NCI-H1092 treated with DMSO at 0.1 percent for 48 hours (cell line): Measurements from ENCODE around the gene CNTNAP5.

Source experiments
- DNase-seq: peaks from one replicate; lab custom pipeline; 2025; lab: John Stamatoyannopoulos, UW

CNTNAP5 gene

DNA sequence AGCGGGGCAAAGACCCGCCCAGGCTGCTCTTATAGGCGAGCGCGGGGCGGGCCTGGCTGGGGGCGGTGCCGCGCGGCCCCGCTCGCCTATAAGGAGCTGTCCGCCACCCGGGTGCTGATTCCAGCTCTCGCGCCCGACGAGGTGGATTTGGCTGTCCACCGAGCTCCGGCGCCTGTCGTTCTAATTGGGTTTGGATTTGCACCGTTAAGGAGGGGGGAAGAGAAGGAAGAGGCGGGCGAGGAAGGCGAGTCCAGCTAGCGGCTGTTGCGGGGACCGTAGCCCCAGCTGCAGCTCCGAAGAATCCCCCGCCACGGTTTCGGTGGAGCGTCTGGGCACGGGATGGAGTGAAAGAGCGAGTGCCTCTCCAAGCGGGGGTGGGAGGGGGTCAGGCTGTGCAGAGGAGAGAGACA is at the start of gene CNTNAP5:
Gene CNTNAP5, plus strand, starts transcription at position 117 of the 410 bp plus-strand sequence. CDS start 364 bp downstream, outside the sequence.
- peak; percentile 61 for DNase-seq

DNA sequence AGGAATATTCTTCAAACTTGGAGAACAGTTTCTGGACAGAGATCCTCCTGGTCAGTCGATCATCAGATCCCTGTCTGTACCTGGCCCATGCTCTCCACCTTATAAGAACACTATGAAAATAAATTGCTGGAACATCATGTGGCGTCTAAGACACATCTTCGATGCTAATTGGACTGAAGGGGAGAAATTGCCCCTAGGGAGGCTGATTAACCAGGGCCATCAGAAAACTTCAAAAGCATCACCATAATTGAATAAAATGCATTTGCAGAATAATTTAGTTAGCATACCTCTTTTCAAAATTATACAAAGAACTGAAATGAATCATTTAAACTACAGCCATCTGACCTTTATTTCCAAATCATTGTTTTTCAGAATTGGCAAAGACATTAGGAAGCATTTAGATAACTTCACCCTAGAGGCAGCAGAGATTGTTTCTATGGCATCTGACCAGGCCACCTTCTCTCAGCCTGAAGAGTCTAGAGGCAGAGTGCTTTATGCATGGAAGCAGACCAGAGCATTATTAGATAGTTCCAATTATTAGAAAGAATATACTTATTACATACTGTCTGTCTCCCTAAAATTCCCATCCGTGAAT is 48.9 kb upstream of the CNTNAP5 start:
- no peak for DNase-seq

DNA sequence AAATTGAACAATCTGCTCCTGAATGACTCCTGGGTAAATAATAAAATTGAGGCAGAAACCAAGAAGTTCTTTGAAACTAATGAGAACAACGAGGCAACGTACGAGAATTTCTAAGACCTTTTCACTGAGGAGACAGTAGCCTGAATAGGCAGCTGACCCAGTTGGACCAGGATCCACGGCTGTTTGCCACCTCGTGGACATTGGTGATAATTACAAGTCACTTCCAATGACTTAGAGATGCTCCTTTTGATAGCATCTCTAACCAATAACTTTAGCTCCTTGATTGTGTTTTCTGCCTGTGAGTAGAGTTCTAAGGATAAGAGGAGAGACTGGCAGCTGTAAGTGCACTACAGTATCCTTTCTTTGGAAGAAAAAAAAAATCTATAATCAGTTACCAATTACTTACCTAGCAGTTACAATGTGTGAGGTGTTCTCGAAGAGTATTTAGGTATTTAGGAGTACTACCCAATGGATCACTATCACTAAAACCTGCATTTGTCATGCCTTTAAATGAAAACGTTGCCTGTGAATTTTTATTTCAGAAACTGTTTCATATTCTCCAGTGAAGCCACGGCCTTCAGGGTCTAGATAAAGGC is 31.3 kb upstream of the CNTNAP5 start:
- peak; percentile 25 for DNase-seq

DNA sequence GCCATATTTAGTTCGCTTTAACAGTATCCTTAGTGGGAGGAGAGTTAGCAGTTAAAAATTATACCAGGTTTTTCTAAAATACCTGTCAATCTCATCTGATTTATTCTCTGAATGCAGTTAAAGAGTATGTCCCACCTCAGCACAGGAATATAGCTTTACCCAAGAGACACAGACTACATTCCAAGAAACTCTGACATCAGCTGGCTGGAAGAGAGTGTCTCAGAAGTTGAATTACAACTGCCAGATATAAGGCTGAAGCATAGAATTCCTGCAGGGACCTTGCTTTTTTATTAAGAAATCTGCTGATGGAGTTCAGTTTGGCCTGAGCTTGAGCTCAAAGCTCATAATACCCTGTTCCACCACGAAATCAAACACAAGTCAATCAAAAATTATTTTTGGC is 25.4 kb upstream of the CNTNAP5 start:
- DNase-seq: no peak

DNA sequence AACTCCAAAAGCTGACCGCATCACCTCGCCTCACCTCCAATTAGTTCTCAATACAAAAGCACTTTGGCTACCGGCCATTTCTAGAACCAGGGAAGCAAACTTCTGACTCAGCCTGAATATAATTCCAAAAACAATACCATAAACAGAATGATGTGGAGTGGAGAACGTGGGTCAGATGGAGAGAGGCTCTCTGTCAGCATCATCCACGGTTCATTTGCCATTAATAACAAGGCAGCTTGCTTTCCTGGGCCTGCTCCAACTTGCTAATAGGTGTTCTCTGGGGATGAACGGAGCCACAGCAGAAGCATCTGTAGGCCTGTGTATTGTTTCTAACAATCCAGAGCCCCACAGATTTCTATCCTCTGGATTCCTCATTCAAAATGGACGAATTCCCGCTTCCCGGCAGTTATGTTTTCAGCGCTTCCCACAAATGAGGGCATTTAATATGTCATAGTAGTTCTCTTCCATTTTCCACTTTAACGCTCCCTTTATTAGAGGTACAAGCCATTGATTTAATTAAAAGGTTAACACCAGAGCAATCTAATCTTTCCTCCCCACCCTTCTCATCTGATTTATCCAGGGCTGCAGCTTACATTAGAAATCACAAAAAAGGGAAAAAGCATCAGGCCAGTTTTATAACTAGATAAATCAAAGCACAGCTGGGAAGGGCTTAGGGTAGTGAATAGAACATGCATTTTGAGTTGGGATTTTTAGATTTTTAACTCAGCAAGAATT is 23.2 kb upstream of the CNTNAP5 start:
- peak; percentile 70 for DNase-seq

DNA sequence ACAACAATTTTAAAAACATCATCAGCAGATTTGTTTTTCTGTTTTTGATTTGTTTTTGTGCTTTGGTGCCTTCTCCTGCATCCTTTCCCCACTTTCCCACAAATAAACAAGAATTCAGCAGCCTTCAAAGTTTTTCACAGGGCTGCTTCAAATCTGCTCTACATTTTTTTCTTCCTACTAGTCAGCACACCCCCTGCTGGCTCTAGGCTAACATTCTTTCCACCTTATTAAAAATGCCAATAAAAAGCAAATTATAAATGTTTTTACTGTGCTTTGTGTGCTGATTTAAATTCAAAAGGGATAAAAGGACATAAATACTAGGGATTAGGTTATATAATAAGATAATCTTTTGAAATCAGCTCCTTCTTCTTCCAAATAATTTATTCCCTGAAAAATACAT is 6.2 kb upstream of the CNTNAP5 start:
- no peak for DNase-seq

DNA sequence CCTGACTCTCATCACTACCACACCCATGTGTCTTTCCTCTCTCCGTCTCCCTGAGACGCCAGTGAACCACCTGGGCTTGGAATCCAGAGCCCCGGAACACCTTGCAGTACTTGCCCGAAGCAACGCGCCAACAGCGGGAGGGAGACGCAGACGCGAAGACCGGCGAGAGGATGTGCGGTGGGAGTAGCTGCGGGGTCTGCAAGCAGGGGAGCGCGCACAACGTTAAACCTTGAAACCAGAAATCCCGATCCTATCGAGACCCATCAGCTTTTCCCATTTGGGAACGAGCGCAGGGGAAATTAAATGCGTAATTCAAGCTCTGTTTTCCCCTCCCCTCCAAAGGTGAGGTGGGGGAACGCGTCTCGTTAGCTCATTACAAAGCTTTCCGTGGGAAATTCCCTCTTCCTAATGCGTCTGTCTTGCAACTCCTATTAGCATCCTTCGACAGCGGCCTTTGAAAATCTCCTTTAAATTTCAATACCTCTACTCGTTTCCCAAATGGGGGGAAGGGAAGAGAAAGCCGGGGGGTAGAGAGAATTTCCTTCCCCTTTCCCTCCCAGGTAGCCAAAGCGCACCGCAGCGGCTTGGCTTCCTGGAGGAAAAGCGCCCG is 421 bp upstream of the CNTNAP5 start:
- peak; percentile 45 for DNase-seq

DNA sequence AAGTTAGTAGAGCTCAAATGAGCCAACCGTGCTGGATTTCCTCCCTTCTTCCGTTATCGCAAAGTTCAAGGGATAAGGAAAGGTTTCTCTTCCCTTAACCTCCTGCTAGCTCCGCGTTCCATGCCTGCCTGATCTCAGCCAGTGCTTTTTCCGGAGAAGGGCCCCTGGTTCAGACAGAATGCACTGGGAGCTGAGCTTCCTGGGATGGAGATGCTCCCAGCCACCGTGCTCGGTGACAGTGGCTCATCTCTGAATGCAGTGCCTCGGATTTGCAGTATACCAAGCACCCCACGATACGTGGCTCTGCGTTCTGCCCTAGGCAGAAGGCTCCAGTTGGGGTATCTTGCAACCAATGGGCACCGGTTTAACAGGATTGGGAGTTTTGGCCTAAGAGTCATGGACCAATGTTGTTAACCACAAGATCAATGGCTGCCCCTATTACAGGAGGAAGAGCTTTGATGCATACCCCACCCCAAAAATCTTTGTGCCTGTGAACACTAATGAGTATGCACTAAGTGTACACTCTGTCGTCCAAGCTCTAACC is 876 bp downstream of the CNTNAP5 start:
- peak; percentile 35 for DNase-seq

DNA sequence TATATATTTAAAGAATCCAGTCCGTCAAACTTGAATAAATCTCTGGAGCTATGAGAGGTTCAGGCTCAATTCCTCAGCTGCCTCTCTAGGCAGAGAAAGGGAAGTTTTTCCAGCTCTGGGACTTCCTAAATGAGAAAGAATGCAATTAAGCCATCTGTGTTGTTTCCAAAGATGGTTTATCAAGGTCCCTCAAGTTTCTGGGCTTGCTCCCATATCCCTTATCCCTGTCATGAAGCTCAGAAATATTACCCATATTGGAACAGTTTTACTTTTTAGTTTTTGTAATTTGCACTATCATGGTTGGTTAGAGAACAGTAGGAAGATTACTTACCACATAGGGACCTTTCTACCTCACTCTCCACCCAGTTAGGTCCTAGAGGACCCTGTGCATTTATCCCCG is 1.4 kb downstream of the CNTNAP5 start:
- no peak for DNase-seq

DNA sequence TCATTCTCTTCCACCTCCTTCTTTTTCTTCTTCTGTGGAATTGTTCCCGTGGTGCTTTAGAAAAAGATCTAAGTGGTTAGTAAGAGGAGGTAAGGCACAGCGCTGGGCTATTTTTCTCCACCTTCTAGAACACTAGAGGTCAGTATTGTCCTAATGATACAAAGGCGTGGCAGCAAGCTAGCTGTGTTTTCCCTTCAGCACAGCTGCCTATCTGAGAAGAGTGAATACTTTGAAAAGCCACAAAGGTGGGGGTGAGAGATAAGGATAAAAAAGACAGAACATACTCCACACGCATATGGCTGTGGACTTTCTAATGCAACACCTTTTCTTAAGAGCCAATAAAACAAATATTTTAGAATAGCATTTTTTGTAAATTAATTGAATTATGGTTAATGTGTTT is 2.1 kb downstream of the CNTNAP5 start:
- DNase-seq: peak; percentile 85

DNA sequence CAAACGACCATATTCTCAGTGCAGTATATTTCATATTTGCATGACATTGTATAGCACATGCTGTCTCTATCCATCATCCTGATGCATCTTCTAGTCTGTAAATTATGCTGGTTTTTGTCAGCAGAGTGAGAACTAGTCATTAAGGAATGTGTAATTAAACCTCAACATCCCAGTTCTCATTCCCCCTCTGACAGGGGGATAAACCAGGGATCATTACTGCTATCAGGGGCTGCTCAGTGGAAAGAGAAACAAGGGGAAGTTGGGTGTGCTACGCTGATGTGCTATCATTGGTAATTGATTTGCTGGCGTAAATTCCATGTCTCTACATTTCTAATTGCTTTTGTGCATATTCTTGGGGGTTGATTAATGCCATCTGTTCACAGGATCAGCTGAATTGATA is 7.7 kb downstream of the CNTNAP5 start:
- no peak for DNase-seq

DNA sequence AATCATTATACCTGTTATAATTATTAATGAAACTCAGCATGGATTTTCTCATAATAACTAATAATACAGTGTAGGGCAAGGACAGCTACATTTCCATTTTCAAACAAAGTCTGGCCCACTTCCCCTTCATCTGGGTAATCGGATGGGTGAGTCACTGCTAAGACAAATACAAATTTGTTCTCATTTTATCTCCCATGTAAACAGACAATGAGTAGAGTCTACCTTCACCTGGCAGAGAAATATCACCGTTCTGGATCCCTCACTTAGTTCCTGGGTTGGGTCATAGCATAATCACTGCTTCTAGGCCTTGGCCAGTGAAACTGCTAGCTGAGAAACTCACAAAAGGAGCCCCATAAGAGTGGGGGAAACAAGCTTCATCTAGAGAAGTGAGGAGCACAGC is 9.2 kb downstream of the CNTNAP5 start:
- DNase-seq: no peak

DNA sequence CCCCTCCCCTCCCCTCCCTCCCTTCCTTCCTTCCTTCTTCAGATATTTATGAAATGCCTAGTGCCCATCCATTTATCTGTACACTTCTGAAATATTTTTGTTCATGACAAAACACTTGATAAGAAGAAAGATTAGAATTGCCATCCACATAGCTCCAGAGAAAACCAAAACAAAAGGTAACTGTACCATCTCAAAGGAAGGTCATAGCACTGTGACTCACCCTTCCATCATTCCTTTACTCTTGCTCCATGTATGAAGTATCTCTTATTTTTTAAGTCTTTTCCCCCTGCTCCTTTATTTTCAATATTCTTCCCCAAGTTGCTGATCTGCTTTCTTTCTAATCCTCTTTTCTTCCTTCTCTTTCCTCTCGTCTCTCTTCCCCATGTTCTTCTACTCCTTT is 9.9 kb downstream of the CNTNAP5 start:
- no peak for DNase-seq

DNA sequence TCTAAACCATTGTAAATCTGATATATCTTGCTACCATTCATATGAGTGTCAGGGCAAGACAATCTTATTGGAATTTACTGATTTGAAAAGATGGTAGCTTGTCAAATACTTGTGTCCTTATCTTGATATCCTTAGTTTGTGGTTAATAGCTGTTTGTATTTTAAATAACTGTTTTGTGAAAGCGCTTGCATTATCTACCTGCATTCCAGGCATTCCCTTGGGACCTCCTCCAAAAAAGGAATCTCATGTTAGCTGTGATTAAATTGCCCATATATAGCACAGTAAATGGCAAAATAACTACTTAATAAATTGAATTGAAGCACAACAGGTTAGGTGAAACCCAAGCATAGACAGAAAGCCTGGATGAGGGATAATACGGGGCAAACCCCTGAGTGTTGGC is 13.9 kb downstream of the CNTNAP5 start:
- no peak for DNase-seq

DNA sequence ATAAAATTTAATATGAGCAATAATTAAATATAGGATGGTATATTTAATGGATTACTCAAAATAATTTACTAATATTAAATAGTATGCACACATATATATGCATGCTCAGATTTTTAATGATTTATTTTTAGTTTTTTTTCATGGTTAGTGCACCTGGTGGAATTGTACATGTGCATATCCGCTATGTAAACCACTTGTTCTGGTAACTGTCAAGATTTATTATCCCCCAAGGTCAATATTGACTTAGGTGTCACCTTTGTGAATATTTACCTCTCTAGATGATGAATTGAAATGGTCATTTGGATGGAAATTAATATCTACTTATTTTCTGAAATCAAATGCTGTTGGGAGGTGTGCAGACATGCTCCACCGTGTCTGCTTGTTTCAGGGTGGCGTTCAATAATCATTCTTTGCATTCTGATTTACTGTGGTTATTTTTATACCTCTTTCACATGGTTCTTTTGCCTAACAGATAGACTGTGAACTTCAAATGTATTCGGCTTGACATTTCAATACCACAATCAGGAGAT is 14.7 kb downstream of the CNTNAP5 start:
- DNase-seq: peak; percentile 79

DNA sequence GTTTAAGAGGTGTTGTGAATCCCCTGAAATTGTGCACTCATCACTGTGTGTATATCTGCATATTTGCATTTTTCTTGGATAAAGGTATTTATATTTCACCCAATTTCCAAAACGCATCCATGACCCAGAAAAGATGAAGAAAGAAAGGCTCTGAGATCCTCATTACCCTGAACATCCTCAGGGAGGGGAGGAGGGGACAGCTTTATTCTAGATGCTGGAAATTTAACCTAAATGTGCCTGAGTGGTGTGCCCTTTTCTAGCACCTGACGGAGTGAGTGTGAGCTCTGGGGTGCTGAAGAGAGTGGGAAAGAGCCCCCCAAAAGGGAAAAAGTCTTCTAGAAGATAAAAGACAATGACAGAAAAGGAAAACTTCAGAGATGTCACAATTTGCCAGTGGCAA is 20.8 kb downstream of the CNTNAP5 start:
- no peak for DNase-seq

DNA sequence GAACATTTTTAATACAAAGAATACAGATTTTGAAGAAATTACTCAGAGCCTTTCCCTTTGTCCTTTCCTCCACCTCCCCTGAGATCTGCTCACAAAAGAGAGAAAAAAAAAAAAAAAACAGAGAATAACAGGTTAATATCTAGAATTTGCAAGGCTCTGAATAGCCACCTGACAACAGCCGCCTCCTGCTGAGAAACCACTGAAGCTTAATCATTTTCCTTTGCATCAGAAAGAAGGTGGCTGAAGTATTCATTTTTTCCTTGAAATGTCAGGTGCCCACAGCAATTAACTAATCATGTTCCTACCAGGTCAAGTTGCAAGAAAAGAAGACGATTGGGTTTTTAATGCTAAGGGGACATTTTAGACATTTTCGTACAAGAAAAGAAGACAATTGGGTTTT is 21.2 kb downstream of the CNTNAP5 start:
- no peak for DNase-seq

DNA sequence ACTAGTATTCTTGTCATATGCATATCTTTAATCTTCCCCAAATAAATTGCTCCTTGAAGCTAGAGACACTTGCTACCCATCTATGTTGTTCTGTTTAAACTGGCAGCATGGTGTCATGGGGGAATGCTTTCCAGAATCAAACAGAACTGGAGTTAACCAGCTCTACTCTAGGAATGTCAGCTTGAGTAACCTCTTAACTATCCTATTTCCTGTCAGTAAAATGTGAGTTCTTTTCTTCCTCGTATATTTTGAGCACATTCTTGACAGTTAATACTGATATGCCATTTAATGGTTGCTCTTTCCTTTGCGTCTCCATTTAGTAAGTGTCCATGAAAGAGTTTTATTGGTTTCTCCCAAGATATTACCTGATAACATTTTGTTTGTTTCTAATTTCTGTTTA is 23.0 kb downstream of the CNTNAP5 start:
- no peak for DNase-seq

DNA sequence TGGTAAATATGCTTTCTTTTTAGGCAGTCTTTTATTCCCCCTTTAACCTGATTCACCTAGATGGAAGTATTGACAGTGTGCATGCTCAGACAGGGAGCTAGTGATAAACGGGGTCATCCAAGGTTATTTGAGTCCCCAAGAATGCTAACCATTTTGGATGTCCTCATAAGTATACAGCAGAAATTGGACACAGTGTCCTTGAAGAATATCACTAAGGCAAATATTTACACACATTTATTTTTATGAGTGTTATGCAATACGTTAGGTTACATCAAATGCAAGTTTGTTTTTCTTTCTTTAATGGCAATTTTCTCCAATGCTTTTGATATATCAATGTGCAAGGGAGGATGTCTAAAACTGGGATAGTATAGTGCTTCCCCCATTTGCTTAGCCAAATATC is 23.6 kb downstream of the CNTNAP5 start:
- DNase-seq: no peak

DNA sequence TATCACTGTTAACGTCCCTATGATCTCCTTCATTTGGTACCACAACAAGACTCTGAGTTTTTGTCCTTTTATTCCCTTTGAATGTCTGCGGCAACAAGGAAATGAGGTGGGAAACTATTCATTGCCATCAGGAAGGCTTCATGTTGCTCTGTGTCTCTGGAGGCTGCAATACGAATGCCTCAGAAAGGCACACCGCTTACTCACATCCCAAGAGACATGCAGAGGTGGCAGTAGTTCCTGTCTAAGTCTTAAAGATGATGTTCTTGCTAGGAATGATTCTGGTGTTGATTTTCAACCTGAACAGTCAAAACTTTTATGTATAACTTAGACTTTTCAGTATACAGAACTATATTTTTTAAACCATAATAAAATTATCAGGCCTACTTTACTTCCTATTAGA is 24.0 kb downstream of the CNTNAP5 start:
- no peak for DNase-seq

DNA sequence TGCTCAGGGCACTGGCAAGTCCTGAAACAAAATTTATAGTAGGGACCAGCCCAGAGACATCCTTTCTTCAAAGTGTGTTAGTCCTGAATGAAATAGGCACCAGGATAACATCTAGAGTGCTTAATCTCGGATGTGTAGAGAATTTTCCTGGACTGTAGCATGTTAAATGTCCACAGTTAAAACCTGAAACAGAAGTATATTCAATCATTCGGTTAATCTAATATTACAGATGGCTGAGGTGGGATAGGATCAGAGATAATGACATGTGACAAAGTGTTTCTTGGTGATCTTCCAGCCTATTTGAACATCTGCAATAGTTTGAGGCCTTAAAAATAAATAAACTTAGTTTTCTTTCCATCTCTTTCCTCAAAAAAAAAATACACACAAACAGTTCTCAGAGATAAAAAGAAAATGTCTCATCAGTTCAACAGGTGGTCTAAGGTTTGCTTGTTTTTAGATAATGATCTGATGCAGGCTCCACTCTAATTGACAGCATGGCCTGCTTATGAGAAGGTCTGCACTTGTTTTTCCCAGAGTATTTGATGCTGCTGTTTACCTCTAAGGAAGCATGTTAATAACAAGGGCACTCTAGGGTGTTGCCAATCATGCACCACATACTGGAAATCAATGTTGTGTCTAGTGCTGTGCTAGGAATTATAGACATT is 25.9 kb downstream of the CNTNAP5 start:
- no peak for DNase-seq

DNA sequence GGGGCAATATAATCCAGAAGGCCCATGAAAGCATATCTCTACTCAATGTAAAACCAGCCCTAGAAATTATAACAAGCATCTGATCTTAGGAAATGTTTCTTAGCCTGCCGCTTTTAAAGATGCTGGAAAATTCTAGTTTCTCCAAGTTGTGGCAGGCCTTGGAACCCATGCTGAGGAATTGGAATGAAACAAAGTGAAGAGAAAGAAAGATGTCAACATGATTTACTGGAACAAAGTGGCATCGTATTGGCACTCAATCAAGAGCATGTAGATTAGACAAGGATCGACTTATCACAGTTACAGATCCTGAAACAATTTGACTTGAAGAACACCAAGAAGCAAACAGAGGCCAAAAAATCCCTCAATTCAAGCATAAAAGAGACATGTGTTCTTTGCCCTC is 28.7 kb downstream of the CNTNAP5 start:
- DNase-seq: no peak
